ENCODE data around the gene SMARCAL1. TPM values are rescaled to one million over a fixed set of nuclear protein-coding genes. Genes with fewer than 3 reads are reported as not detected.

Gene SMARCAL1
- total RNA-seq, 1 donor from 2014 or later, result 29.1 TPM

DNA sequence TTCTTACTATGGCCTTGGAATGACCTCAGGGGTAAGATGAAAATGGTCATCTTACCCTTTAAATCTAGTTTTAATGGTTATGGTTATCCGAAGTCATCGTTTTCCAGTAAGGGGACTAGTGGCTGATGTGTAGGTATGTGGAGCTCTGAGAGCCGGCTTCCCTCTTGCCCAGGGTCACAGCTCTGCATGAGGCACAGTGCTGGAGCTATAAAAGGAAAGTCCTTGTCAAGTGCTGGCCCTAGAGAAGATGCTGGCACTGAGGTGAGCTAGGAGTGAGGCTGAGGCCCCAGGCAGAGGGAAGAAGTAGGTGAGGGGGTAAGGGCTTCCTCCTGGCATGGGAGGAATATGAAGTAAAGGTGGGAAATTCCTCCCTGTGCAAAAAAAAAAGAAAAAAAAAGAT, 35.0 kb downstream of the SMARCAL1 start:
- no peak overlapping the region for H3K4me3 Mint-ChIP-seq
- H3K27me3 Mint-ChIP-seq (ENCODE audit: insufficient read depth), result no peaks in the 10 kb centered on the region
- H3K36me3 Mint-ChIP-seq (ENCODE audit: low read depth), result peaks cover 62% of the 10 kb centered on the region
- intact Hi-C loops (cut with micrococcal nuclease), result no loop called here
- no peak for DNase-seq (ENCODE audit: low spot score)
- H3K9me3 Mint-ChIP-seq, result peaks cover 10% of the 10 kb centered on the region
- no peak overlapping the region for H3K27ac Mint-ChIP-seq
- no peaks in the 10 kb centered on the region for H3K4me1 Mint-ChIP-seq (ENCODE audit: low read depth)

DNA sequence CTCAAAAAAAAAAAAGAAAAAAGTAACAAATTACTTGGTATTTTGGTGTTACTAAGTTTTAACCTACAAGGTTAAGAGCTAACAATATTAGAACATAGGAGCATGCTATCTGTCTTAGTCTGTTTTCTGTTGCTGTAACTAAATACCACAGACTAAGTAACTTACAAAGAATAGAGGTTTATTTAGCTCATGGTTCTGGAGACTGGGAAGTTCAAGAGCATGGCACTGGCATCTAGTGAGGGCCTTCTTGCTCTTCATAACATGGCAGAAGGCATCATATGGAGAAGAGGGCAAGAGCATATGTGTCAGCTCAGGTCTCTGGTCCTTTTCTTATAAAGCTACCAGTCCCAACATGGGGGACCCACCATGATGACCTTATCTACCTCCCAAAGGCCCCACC, 36.5 kb downstream of the SMARCAL1 start:
- no peak overlapping the region for H3K27ac Mint-ChIP-seq
- H3K4me3 Mint-ChIP-seq, result no peak overlapping the region
- H3K4me1 Mint-ChIP-seq (ENCODE audit: low read depth), result no peaks in the 10 kb centered on the region
- no peaks in the 10 kb centered on the region for H3K27me3 Mint-ChIP-seq (ENCODE audit: insufficient read depth)
- H3K9me3 Mint-ChIP-seq, result peaks cover 10% of the 10 kb centered on the region
- peaks cover 65% of the 10 kb centered on the region for H3K36me3 Mint-ChIP-seq (ENCODE audit: low read depth)
- no peak for DNase-seq (ENCODE audit: low spot score)
- intact Hi-C loops (cut with micrococcal nuclease), result no loop called here

DNA sequence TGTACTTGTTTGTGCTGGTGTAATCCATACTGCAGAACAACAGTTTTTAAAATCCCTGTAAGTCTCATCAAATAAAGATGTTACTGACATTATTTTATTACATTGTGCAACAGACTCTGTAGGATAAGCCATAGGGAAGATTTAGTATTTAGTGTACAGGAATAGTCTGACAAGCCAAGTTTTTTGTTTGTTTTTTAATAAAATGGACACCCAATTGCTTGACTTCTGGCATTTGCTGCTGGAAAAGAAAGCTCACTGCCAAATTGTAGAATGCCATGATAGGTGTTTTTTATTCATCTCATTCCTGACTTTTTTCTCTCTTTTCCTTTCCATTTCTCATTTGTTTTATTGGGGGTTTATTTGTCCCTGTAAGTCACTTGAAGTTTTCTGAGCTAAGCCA, 38.1 kb downstream of the SMARCAL1 start:
- no peak for DNase-seq (ENCODE audit: low spot score)
- peaks cover 70% of the 10 kb centered on the region for H3K36me3 Mint-ChIP-seq (ENCODE audit: low read depth)
- H3K27ac Mint-ChIP-seq, result no peak overlapping the region
- H3K4me1 Mint-ChIP-seq (ENCODE audit: low read depth), result no peaks in the 10 kb centered on the region
- H3K9me3 Mint-ChIP-seq, result peaks cover 10% of the 10 kb centered on the region
- no peaks in the 10 kb centered on the region for H3K27me3 Mint-ChIP-seq (ENCODE audit: insufficient read depth)
- intact Hi-C loops (cut with micrococcal nuclease), result no loop called here
- H3K4me3 Mint-ChIP-seq, result no peak overlapping the region

DNA sequence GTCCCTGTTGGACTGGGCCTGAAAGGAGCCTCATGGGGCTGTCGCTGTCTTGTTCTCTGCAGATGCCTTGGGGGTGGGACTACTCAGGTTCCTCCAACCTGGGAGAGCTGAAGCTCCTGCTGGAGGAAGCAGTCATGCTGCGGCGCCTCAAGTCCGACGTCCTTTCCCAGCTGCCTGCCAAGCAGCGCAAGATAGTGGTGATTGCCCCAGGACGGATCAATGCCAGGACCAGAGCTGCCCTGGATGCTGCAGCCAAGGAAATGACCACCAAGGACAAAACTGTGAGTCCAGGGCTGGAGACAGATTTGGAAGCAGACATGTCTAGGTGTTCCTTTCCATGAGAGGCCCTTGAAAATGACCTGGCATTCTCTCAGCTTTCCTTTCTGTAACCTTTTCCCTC, 38.5 kb downstream of the SMARCAL1 start:
- Mint-ChIP-seq H3K27ac (no peak overlapping the region), H3K27me3 (ENCODE audit: insufficient read depth) (no peaks in the 10 kb centered on the region), H3K36me3 (ENCODE audit: low read depth) (peaks cover 74% of the 10 kb centered on the region), H3K4me1 (ENCODE audit: low read depth) (no peaks in the 10 kb centered on the region), H3K9me3 (peaks cover 10% of the 10 kb centered on the region), H3K4me3 (no peak overlapping the region)
- intact Hi-C loops (cut with micrococcal nuclease), result no loop called here
- no peak for DNase-seq (ENCODE audit: low spot score)

DNA sequence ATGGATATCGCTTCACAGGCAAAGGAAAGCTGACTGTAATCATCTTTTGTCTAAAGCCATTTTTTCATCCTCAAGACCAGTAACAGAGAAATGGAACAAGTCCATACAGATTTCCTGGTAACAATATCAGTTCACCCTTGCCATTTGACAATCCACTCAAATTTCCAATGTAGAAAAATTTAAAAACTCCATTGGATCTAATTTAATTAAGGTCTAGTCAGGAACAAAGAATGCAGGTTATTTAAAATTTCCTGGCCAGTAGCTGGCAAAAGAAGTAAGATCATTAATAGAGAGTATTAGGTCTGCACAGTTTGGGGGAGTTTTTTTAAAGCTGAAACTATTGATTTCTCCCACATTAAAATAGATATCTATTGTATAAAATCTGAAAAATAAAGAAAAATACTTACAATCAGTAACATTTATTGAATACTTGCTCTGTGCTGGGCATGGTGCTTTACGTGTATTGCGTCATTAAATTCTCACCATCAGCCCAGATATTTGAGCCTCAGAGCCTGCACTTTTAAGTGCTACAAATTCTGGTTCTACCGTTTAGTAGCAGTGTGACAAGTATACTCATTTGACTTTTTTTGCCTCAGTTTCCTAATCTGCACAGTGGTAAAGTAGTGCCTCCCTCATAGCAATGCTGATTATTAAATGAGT, 41.8 kb downstream of the SMARCAL1 start:
- Mint-ChIP-seq H3K4me1 (ENCODE audit: low read depth) (no peaks in the 10 kb centered on the region), H3K9me3 (no peaks in the 10 kb centered on the region), H3K36me3 (ENCODE audit: low read depth) (peaks cover 57% of the 10 kb centered on the region), H3K27me3 (ENCODE audit: insufficient read depth) (no peaks in the 10 kb centered on the region), H3K4me3 (no peak overlapping the region), H3K27ac (no peak overlapping the region)
- intact Hi-C loops (cut with micrococcal nuclease), result no loop called here
- no peak for DNase-seq (ENCODE audit: low spot score)

DNA sequence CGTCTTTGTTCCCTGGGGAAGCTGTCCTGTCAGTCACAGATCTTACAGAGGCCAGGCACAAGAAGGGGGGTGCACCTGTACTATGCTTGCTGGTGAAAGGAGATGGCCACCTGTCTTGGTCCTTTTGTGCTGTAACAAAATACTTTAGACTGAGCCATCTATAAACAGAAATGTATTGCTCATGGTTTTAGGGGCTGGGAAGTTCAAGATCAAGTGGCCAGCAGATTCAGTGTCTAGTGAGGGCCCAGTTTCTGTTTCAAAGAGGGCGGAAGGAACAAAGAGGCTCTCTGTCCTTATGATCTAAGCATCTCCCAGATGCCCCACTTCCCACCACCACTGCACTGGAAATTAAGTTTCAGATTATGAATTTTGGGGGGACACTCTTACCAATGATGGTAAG, 50.9 kb downstream of the SMARCAL1 start:
- Mint-ChIP-seq H3K4me1 (ENCODE audit: low read depth) (no peaks in the 10 kb centered on the region), H3K27me3 (ENCODE audit: insufficient read depth) (no peaks in the 10 kb centered on the region), H3K9me3 (no peaks in the 10 kb centered on the region), H3K36me3 (ENCODE audit: low read depth) (peaks cover 11% of the 10 kb centered on the region), H3K4me3 (no peak overlapping the region), H3K27ac (peak overlapping the region; percentile 34)
- intact Hi-C loops (cut with micrococcal nuclease), result no loop called here
- no peak for DNase-seq (ENCODE audit: low spot score)

DNA sequence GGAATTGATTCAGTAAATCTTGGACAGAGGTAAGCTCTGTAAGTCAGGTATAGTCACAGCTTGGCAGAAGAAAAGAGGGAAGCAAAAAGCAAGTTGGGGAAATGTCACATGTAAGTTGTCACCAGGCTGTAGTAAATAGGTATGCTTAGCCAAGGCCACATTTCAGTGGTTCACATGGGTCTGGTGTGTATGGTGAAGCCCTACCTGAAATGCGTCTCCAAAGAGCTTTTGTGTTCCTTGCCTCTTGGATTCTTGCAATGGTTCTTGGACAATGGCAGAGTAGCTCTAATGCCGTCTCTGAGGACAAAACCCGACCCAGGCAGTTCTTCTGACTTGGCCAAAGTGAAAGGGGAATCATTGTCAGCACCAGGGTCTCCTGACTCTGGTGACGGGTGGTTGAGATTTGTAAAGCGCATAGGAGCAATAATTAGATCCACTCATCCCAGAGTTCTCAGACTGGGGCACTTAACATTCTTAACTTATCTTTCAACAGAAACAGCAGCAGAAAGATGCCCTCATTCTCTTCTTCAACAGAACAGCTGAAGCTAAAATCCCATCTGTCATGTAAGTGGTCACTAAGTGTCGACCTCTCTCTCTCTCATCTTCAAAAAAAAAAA, 51.9 kb downstream of the SMARCAL1 start:
- Mint-ChIP-seq H3K9me3 (no peaks in the 10 kb centered on the region), H3K27me3 (ENCODE audit: insufficient read depth) (no peaks in the 10 kb centered on the region), H3K27ac (no peak overlapping the region), H3K36me3 (ENCODE audit: low read depth) (peaks cover 12% of the 10 kb centered on the region), H3K4me1 (ENCODE audit: low read depth) (no peaks in the 10 kb centered on the region), H3K4me3 (no peak overlapping the region)
- no peak for DNase-seq (ENCODE audit: low spot score)
- intact Hi-C loops (cut with micrococcal nuclease), result no loop called here

DNA sequence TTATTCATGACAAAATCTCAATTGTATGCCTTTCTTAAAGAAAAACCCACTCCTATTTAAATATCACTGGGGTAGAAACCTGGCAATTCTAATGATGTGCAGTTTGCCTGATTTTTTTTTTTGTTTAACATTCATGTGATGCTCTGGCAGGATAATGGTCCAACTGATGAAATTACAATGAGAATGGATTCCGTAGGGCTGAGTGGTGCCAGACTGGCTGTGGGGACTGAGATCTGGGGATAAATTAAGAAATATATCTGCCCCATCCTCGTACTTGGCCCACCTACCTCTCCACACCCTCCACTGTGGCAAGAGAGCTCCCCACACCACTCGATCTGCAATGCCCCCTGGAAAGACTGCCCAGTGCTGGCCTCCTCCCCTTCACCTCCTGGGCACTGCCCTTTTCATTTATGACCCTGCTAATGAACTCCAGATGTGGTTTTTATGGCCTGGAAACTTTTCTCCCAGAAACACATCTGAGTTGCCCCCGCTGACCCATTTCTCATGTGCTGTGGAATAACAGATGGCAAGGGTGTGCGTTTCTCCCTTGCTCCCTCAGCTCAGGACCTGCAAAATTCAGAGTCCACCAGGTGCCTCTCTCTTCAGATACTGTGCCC, 53.4 kb downstream of the SMARCAL1 start:
- H3K4me3 Mint-ChIP-seq, result no peak overlapping the region
- H3K9me3 Mint-ChIP-seq, result no peaks in the 10 kb centered on the region
- peaks cover 15% of the 10 kb centered on the region for H3K36me3 Mint-ChIP-seq (ENCODE audit: low read depth)
- H3K27ac Mint-ChIP-seq, result no peak overlapping the region
- intact Hi-C loops (cut with micrococcal nuclease), result no loop called here
- H3K27me3 Mint-ChIP-seq (ENCODE audit: insufficient read depth), result no peaks in the 10 kb centered on the region
- DNase-seq (ENCODE audit: low spot score), result no peak
- no peaks in the 10 kb centered on the region for H3K4me1 Mint-ChIP-seq (ENCODE audit: low read depth)

DNA sequence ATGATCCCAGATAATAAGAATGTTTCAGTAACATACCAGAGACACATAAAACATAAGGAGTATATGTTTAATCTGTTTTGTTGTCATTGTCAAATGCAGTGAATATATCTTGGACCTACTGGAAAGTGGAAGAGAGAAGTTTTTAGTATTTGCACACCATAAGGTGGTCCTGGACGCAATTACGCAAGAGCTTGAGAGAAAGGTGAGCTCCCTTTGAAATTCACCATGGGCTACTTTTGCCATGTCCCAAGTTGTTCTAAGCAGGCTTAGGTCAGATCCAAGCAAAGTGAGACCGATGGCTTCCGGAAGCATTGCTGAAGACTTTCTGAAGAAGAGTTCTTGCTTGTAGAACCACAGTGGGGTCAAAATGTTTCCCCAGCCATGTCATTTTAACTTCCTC, 55.6 kb downstream of the SMARCAL1 start:
- H3K4me3 Mint-ChIP-seq, result no peak overlapping the region
- intact Hi-C loops (cut with micrococcal nuclease), result no loop called here
- no peaks in the 10 kb centered on the region for H3K27me3 Mint-ChIP-seq (ENCODE audit: insufficient read depth)
- no peak overlapping the region for H3K27ac Mint-ChIP-seq
- peaks cover 12% of the 10 kb centered on the region for H3K36me3 Mint-ChIP-seq (ENCODE audit: low read depth)
- no peak for DNase-seq (ENCODE audit: low spot score)
- no peaks in the 10 kb centered on the region for H3K9me3 Mint-ChIP-seq
- H3K4me1 Mint-ChIP-seq (ENCODE audit: low read depth), result no peaks in the 10 kb centered on the region

DNA sequence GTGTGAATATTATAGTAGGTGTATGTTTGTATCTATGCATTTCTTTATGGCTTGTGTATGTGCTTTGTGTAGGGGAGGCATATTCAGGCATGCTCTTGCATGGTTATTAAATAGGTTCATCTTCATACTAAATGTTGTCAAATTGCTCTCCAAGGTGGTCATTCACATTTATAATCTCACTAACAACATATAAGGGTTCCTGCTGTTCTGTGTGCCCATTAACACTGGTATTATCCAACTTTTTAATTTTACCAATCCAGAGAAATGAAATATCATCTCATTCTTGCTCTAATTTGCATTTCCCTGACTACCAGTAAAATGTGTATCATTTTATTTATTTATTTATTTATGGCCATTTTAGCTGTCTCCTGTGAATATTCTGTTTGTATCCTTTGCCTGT, 57.4 kb downstream of the SMARCAL1 start:
- peaks cover 12% of the 10 kb centered on the region for H3K36me3 Mint-ChIP-seq (ENCODE audit: low read depth)
- no peak overlapping the region for H3K27ac Mint-ChIP-seq
- H3K4me3 Mint-ChIP-seq, result no peak overlapping the region
- intact Hi-C loops (cut with micrococcal nuclease), result no loop called here
- peaks cover 2% of the 10 kb centered on the region for H3K4me1 Mint-ChIP-seq (ENCODE audit: low read depth)
- H3K9me3 Mint-ChIP-seq, result no peaks in the 10 kb centered on the region
- H3K27me3 Mint-ChIP-seq (ENCODE audit: insufficient read depth), result no peaks in the 10 kb centered on the region
- DNase-seq (ENCODE audit: low spot score), result no peak

DNA sequence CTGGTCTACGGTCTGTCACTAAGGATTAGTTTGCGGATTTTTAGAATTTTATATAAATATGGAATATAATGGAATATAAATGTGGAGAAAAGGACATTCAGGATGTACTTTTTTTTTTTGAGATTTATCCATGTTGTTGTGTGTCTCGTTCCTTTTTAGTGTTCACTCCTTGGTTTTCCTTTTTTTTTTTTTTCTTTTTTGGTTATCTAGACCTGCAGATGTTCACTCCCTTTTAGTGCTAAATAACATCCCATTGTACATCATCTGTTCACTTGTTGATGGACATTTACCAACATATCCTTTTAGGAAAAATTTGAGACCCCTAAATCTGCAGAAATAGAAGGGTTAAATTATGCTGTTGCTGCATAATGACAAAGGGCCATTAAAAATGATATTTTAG, 60.9 kb downstream of the SMARCAL1 start:
- no peak for DNase-seq (ENCODE audit: low spot score)
- Mint-ChIP-seq H3K9me3 (no peaks in the 10 kb centered on the region), H3K4me3 (no peak overlapping the region), H3K27me3 (ENCODE audit: insufficient read depth) (no peaks in the 10 kb centered on the region), H3K36me3 (ENCODE audit: low read depth) (peaks cover 20% of the 10 kb centered on the region), H3K27ac (no peak overlapping the region), H3K4me1 (ENCODE audit: low read depth) (peaks cover 20% of the 10 kb centered on the region)
- intact Hi-C loops (cut with micrococcal nuclease), result no loop called here

DNA sequence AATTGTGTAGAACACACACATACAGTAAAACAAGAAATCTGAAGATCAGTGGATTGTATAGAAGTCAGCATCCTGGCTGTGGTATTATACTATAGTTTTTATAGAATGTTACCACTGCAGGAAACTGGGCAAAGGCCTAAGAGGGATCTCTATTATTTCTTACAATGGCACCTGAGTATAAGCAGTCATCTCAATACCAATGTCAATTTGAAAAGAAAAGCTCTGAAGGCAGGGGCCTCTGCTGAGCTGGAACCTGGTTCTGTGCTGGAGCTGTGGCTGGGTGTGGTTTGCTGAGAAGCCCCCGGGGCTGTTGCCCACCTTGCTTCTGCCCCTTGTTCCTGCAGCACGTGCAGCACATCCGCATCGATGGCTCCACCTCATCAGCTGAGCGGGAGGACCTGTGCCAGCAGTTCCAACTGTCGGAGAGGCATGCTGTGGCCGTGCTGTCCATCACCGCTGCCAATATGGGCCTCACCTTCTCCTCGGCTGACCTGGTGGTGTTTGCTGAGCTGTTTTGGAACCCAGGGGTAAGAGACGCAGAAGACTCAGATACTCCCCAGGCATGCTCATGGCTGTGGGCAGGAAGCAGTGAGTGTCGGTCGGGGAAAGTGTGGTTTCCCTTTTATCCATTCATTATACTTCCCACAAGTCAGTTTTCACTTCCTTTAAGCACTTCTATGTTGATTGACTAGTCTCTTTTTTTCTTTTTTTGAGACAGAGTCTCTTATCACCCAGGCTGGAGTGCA, 62.8 kb downstream of the SMARCAL1 start:
- DNase-seq (ENCODE audit: low spot score), result peak; percentile 13
- intact Hi-C loops (cut with micrococcal nuclease), result loop anchor here (2.0 to 5.0 kb wide), 2 partner anchors 24 to 253 kb away; partner anchors contain the start of gene RPL37A
- Mint-ChIP-seq H3K4me1 (ENCODE audit: low read depth) (peaks cover 24% of the 10 kb centered on the region), H3K27ac (peak overlapping the region; percentile 16), H3K4me3 (peak overlapping the region; percentile 7), H3K27me3 (ENCODE audit: insufficient read depth) (no peaks in the 10 kb centered on the region), H3K36me3 (ENCODE audit: low read depth) (peaks cover 25% of the 10 kb centered on the region), H3K9me3 (no peaks in the 10 kb centered on the region)

DNA sequence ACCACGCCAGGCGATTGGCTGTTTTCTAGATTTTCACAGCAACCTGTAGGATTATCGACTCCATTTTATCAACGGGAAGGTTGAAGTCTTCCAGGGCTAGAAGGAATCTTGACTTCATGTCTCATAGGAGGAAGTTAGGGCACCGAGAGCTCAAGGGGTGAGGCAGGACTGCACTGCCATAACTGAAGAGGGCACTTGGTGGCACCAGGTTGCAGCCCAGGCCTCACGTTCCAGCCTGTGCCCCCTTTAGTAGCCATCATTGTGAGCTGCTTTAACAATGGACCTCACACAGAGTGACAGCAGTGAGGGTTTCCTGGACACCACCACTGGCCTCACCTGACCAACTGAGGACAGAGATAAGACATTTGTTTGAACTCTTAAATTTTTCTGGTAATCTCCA, 63.5 kb downstream of the SMARCAL1 start:
- Mint-ChIP-seq H3K27ac (peak overlapping the region; percentile 16), H3K9me3 (no peaks in the 10 kb centered on the region), H3K27me3 (ENCODE audit: insufficient read depth) (no peaks in the 10 kb centered on the region), H3K4me1 (ENCODE audit: low read depth) (peaks cover 24% of the 10 kb centered on the region), H3K4me3 (peak overlapping the region; percentile 7), H3K36me3 (ENCODE audit: low read depth) (peaks cover 31% of the 10 kb centered on the region)
- no peak for DNase-seq (ENCODE audit: low spot score)
- intact Hi-C loops (cut with micrococcal nuclease), result loop anchor here (2.0 to 5.0 kb wide), 2 partner anchors 23 to 253 kb away; partner anchors contain the start of gene RPL37A
